ENCODE results near the gene ATP6V0A4.
"Not testable (repeated sequence)": the region's sequence is repeated elsewhere in the genome, so short reads cannot be mapped to it uniquely, and the experiment has no call there.

Gene ATP6V0A4

DNA sequence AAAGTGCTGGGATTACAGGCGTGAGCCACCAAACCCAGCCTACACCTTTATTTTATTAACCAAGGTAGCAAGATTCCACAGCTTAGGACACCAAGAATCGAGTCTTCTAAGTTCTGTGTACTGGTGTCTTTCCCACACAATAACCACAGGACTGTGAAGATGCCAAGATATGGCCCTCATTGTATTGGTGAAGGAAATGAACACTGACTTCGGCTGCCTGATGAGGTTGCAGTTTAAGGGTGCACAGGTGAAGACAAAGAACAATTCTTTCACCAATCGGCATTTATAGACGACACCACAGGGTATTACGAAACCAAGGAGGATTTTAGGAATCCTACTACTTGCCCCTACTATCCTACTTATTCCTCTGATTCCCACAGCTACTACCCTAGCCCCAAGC, 49.3 kb downstream of the ATP6V0A4 start:
- DNase-seq: no peak

DNA sequence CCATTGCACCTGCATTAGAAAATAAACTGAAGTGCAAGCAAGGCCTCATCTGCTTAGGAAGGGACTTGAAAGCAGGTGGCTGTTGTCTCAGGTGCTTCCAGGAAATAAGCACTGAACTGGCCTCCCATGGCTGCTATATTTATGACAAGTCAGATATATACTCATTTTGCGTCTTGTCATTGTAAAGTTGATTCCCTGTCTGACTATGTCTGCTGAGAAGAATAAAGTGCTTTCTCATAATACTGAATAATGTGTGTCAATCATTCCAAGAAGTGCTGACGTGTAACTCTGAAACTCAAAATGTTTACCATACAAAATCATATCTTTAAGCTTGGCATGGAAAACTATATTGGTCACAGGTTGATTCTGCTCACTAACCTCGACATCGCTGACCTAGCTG, 51.9 kb downstream of the ATP6V0A4 start:
- DNase-seq: no peak

DNA sequence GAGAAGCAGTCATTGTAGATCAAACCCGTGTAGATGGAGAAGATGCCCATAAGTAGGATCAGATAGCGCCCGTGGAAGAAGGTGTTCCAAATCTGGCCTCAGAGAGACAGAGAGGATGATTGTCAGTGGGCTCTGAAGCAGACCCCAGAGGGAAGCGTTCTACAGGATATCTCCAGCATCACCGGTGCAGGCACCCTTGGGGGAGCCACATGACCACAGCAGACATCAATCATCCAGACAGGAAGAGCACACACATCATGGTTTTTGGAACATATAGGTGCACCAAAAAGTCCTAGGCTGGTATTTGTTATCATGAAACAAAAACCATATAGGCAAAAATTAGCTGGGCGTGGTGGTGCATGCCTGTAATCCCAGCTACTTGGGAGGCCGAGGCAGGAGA, 52.8 kb downstream of the ATP6V0A4 start:
- no peak for DNase-seq

DNA sequence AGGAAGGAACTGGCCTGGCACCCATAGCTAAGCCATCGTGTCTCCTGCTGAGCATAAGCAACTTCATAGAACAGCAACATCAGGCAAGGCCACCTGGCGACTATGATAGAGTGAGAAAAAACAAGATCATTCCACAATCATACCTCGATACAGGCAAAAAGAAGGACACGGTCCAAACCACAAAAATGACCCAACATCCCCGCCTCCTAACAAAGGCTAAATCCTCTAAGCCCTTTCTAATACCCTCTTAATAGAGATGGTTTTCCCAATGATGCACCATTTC, 56.6 kb downstream of the ATP6V0A4 start:
- DNase-seq: no peak

DNA sequence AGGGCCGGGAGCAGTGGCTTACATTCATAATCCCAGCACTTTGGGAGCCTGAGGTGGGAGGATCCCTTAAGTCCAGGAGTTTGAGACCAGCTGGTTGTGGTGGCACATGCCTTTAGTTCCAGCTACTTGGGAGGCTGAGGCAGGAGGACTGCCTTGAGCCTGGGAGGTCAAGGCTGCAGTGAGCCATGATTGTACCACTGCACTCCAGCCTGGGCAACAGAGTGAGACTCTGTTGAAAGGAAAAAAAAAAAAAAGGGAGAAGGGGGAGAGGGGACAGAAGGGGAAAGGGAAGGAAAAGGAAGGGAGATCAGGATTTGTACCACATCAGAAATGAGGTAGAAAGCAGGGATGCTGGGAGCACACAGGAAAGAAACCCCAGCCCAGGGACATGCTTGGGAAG, 58.1 kb downstream of the ATP6V0A4 start:
- DNase-seq: no peak

DNA sequence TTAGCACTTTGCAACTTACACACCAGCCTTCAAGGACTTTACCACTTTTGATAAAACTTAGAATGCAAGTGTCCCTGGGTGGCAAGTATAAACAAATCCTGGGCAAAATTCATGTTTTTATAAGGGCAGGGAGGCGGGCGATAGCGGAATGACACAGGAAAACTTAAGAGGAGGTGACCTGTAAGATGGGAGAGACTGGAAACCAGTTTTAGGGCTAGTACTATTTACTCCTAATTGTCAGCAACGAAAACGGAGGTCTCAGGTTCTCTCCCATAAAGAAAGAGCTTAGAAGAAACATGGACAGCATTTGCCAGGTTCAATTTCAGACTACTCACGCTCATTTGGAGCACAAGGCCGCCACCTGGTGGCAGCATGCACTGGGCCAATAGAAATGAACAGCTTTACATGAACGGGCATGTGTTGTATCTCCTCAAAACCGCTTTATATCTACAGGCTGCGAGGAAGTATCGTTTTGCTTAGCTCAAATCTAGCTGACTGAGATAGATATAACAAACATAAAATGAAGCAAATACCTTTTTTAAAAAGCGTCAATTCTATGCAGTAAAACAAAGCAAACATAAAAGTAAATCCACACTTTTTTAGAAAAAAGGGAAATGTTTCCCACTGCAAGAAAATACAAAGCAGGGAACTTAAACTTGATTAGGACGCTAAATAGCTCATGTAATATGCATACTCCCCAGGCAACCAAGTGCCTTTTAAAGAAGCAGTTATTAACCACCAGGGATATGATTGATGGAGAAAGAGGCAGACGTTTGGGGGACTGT, 59.3 kb downstream of the ATP6V0A4 start:
- DNase-seq: peak; percentile 75

DNA sequence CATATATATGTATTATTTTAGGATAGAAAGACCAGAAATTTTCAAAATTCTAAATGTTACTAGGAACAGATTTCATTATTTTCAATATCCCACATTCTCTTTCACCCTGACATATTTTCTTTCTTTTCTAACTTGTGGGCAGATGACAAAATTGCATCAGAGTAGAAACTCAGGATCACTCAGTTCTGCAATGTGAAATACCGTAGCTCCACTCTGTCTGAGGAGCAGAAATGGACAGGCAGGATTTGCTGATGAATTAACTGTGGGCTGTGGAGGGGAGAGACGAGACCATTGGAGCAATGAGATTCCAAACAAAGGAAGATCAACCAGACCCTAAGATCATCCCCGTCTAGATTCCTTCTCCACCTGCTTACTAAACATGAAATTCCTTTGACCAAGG, 59.9 kb downstream of the ATP6V0A4 start:
- DNase-seq: no peak

DNA sequence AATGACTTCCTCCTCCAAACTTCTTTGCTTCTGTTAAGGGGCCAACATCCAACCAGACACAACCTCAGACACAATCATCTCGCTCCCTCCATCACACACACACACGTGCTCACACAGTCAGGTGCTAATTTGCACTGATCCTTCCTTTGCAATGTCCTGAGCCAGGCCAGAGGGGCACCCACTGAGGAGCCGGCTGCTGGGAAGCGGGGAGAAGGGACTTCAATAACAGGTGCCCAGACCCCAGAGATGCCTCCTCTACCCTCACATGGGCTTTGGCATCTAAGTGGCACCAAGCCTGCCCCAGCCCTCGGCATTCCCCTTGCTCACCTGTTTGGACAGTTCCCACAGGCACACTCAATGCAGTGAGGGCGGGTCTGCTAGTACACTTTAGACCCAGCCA, 62.6 kb downstream of the ATP6V0A4 start:
- no peak for DNase-seq

DNA sequence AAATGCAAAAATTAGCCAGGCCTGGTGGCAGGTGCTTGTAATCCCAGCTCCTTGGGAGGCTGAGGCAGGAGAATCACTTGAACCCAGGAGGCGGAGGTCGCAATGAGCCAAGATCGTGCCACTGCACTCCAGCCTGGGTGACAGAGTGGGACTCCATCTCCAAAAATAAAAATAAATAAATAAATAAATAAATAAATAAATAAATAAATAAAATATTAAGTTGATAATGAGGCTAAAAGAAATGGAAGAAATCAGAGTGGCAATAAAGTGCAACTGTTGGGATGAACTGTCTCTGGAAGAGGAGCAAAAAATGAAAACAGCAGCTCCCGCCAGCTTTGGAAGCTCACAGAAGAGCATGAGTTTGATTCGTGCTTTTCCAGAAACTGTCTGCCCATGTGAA, 66.3 kb downstream of the ATP6V0A4 start:
- not testable (repeated sequence) for DNase-seq

DNA sequence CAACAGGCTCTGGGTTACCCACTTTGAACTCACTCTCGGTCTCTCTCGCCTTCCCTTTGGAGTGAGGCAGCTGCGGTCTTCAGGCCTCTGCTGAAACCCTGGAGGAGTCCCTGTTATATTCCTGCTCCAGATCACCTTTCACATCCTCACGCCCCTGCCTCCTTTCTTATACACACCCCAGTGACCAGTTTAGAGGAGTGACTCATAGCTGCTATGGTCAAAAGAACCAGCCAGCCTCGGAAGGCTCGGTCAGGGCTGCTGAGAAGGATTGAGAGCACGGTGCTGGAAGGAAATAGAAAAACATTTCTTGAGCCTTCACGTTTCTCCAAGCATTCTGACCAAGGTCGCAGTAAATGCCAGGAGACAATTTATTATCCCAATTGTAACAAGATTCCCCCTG, 68.6 kb downstream of the ATP6V0A4 start:
- no peak for DNase-seq

DNA sequence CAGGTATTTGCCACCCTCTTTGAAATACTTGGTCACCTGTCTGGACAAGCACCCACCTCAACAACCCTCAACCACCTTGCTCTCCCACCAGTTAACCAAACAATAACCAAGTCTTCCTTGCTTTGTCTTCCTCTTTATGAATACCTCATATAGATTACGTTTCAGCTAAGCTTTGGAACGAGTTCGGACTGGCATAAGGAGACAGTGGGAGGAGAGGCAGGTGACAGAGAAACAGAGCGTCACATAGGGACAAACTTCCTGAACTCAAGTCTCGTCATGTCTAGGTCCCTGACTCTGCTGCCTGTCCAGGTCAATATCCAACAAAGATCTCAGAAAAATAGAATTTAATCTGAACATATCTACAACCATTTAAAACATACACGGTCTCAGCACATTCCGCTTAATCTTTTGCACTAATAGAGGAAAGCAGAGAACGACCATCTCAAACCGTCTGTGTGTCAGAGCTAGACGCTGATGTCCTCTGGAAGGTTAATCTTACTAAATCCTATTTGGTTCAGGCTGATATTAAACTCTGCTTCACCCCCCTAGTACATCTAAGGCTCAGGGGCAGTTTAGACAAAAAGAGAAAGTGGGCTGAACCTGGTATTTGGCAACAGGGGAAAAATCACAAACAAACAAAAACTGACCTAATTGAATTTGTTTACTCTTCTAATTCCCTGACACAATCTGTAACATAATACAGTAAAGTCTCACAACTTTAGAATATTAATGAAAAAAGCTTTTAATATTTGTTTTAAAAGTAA, 70.5 kb downstream of the ATP6V0A4 start:
- no peak for DNase-seq

DNA sequence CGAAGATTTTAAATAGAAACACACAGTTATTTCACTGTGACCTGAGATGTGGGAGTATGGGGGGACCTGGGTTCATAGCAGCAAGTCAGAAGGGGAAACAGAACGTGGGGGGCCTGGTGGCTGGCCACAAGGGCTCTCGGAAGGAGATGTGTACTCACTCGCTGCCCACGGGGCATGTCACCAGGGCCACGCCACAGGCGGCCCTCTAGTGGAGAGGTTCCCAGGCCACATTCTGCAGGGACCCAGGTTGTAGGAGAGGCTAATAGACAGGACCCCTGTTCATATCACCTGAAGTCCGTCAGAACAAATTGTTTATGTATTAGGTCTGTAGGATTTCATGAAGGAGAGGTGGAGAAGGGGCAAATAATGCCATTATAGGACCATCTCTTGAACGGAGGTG, 71.7 kb downstream of the ATP6V0A4 start:
- DNase-seq: no peak

DNA sequence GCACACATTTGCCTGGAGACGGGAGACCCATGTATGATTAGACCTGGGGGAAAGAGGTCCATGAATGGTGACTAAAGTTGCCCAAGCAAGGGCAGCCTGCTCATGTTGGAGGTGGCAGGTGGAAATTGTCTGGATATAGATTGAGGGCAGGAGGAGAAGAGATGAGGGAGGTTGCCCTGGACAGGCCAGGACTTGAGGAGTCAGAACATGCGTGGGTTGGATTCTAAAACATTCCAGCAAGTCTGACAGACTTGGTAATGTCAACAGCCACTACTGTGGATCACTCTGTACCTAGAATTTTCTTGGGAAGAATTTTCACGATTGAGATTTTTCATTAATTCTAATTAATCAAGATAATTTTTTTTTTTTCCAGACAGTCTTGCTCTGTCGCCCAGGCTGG, 77.7 kb downstream of the ATP6V0A4 start:
- no peak for DNase-seq

DNA sequence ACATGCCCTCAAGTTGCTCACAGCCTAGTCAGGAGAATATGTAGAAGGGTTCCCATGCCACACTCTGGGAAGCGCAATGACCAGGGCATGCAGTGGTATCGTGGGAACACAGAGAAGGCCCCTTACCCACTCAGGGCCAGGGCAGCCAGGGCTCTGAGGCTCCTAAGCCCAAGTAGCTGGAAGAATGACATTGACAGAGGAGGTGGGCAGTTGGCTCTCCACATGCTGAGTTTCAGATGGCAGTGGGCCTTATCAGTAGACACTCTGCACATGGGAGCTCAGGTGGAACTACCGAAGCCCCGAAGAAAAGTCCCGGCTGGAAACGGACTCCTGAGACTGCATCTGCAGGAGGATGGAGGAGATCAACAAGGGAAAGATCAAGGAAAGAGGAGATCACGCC, 81.1 kb downstream of the ATP6V0A4 start:
- no peak for DNase-seq

DNA sequence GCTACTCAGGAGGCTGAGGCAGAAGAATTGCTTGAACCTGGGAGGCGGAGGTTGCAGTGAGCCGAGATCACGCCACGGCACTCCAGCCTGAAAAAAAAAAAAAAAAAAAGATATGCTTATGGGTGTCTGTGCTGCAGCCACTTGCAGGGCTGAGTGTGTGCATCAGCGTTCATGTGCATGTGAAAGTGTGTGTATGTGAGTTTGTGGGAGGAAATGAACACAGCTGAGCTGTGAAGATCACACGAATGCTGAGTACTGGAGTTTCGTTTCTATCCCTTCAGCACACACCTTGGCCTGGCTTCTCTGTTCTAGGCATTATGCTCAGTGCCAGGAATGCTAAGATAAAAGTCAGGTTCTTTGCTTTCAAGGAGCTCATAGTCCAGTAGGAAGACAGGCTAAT, 84.8 kb downstream of the ATP6V0A4 start:
- DNase-seq: no peak

DNA sequence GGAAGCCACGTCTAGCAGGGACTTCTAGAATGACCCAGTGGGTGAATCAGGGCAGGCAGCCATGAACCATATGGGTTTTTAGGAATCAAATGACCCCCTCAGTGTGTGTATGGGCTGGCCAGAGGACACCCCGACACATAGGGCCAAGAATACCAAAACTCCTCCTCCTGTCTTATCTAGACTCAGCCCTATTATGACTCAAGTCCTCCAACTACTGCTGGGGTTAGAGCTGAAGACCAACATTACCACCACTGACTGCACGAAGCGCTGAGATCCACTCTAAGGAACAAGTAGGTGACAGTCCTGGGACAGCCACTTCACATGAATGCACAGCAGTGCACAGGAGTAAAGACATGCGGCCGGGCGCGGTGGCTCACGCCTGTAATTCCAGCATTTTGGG, 85.3 kb downstream of the ATP6V0A4 start:
- DNase-seq: no peak

DNA sequence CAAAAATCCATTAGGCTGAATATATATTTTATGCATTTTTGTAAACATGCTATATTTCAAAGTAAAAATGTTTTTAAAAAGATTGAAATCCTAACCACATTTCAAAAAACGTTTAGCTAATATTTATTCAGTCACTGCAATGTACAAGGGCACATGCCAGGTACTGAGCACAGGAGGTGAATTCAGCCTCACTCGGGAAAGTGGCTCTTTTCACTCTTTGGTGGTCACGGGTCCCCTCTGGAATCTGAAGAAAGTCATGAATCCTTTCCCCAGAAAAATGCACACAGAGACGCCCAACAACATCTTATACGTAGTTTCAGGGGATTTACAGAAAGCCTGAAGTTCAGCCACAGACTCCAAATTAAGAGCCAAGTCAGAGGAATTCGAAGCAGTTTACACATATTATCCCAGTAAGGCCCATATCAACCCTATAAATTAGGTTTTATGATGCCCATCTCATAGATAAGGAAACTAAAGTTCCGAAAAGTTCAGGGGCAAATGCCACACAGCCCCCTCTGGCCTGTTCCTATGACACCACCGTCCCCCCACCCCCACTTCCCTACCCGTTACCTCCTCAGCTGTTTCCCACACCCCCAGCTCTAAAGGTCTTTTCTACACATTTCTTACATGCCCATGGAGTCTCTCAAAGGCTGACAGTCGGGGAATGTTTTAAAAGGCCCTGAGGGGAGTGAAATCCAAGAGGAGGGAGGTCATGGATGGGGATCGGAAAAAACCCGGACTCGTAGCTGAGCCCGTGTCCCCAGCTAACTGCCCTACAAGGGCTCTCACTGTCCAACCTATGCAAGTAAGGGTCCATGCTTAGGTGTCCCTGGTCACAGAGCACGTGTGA, 87.2 kb downstream of the ATP6V0A4 start:
- DNase-seq: no peak

DNA sequence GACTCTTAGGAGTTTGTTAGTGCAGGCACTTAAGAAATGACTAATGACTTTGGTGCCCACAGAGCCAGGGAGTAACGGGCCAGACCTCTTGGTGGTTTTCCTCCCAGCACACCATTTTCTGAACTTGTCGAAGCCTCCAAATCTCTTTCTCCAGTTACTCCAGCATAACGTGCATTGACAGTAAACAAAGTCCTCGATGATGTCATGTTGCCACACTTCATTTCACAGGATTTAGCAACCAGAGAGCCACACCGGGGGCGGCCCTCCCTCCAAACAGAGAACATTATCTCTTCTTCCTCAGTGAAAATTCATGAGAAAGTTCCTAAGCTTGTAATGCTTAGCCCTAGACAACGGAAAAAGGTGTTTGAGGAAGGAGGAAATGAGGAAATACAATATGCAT, 92.8 kb downstream of the ATP6V0A4 start:
- DNase-seq: no peak

DNA sequence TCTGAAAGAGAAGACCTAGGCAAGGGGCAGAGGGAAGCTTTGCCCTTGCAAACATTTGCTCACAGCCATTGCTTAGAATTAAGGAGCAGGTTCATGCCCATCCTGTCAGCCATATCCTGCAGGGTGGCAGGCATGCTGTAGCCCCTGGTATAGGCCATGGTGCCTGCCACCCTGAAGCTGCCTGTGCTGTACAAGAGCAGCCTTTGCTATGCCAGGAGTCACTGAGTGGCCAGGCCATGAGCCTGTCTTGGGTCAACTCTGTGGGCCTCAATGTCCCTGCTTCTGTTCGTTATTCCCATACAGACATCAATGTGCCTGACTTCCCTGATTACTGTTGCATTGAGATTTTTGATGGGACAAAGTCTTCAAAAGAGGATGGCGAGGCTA, 96.5 kb downstream of the ATP6V0A4 start:
- no peak for DNase-seq

DNA sequence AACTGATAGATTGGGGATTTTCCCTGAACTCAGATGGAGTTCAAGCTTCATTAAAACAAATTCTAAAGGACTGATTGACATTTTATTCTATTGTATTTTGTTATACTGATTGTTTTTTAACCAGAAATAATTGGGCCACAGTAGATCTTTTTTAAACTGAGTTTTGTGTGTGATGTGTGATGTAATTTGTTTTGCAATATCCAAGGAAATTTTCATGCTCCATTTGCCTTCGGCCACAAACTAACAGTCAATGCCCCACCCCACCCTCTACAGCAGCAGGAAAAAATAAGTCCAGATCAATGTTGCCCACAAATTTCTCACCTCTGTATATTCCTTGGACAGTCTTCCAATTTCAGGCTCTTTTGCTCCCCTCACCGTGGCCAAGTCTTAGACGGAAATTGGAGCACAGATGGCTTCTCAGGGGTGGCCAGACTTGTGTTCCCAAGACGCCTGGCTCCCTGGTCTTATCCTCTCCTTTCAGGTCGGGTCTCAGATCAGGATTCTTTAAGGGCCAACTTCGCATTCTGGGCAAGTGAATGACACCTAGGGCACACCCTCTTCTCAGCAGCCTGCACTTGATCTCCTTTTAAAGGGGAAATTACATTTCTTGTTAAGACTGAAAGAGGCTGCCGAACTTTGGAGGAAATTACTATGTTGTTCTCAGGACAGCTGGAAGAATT, 97.0 kb downstream of the ATP6V0A4 start, which contains the start of gene SVOPL:
Gene SVOPL (minus strand): TSS at position 506 of the 680 bp plus-strand sequence. CDS start 22,317 bp downstream, outside the sequence.
- no peak for DNase-seq

DNA sequence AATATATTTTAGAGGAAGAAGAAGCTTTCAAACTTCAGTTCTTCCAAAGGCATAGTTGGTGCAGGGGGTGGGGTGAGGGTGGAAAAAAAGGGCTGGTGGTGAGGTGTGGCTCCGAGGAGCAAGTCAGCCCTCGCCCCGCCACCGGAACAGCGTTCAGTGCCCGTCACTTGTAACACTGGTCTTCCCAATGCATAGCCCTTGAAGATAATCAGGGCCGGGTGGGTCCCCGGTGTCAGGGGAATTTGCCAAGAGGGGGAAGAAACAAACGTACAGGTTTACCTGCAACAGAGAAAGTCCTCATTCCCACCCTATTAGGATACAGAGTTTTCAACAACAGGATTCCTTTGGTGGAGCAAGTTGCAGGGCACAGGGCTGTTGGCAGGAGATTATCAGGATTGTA, 98.3 kb downstream of the ATP6V0A4 start:
- no peak for DNase-seq

DNA sequence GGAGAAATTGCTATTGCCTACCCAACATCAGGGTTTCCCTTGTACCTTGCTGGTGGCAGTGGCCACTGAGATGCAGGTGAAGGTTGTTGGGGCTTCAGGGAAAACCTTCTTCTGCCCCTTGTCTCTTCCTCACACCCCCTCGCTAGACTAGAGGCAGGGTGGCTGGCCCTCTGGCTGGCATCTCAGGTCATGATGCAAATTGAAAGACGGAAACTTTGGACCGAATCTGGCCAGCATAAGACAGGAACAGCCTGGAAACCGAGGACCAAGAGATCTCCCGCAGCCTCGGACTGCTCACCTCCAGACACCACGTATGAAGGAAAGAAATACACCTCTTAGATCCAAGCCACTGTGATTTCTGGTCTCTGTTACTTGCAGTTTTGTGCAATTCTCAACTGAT, 99.7 kb downstream of the ATP6V0A4 start:
- DNase-seq: no peak

DNA sequence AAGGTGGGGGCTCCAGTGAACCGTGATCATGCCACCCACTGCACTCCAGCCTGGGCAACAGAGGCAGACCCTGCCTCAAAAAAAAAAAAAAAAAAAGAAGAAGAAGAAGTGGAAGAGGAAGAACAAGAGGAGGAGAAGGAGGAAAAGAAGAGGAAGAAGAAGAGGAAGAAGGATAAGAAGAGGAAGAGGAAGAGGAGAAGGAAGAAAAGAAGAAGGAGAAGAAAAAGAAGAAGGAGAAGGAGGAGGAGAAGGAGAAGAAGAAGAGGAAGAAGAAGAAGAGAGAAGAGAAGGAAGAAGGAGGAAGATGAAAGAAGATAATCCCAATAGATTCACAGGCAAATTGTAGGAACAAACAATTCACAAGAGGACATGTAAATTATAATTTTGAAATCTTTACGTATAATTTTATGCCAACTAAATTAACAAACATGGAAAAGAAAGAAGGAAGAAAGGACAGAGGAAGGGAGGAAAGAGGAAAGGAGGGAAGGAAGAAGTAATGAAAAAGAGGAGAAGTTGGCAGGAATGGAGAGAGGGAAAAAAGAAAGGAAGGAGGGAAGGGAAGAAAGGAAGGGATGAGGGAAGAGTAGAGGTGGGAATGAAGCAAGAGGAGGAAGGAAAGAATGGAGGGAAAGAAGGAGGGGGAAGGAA, 100.3 kb downstream of the ATP6V0A4 start:
- no peak for DNase-seq
